ENCODE data around the gene PDE9A. TPM values are rescaled to one million over a fixed set of nuclear protein-coding genes. Genes with fewer than 3 reads are reported as not detected.

Gene PDE9A
- total RNA-seq, 5 donors from 2014 or later (not counting 1 experiment from before 2014, with no cell fraction given), result 11.5 to 18.3 (median 16.1) TPM

GRCh38 chr21:42770717-42771502 is 117.5 kb downstream of the PDE9A start:
- H3K4me3 Mint-ChIP-seq, result no peak overlapping the region
- Histone ChIP-seq H3K4me1 (ENCODE audit: control insufficient read depth in 1 of 2, extremely low read depth in 1 of 2, insufficient read depth in 2 of 2, low read length in 2 of 2) (no peaks in the 10 kb centered on the region), H3K4me3 (ENCODE audit: control insufficient read depth in 1 of 2, extremely low read depth in 1 of 2, low read length in 1 of 2) (no peak overlapping the region), H3K9me3 (no peaks in the 10 kb centered on the region), H3K36me3 (ENCODE audit: control insufficient read depth in 2 of 2, extremely low read depth in 1 of 2, insufficient read depth in 1 of 2, low read length in 1 of 2) (peaks cover 7 to 12% of the 10 kb centered on the region in 2 donors), H3K27me3 (replicated peaks in 1 of 2; ENCODE audit: control insufficient read depth in 2 of 2, extremely low read depth in 1 of 2, insufficient read depth in 2 of 2, low read length in 1 of 2) (peaks cover 0 to 5% of the 10 kb centered on the region in 2 experiments), H3K27ac (ENCODE audit: low read length) (no peak overlapping the region)
- ATAC-seq (replicated peaks in 1 of 4) (no peak), DNase-seq (no peak)
- peaks cover 30% of the 10 kb centered on the region for H3K36me3 Mint-ChIP-seq
- H3K27me3 Mint-ChIP-seq, result no peaks in the 10 kb centered on the region
- no peaks in the 10 kb centered on the region for H3K9me3 Mint-ChIP-seq
- WGBS (ENCODE audit: insufficient coverage), result 91% methylated on average over 17 of the region's 27 CpGs
- CTCF ChIA-PET, result no interaction called here
- H3K27ac Mint-ChIP-seq, result no peak overlapping the region
- POLR2A ChIA-PET, result no interaction called here
- no peaks in the 10 kb centered on the region for H3K4me1 Mint-ChIP-seq

GRCh38 chr21:42771503-42771805 is 118.0 kb downstream of the PDE9A start:
- no peaks in the 10 kb centered on the region for H3K9me3 ChIP-seq
- CTCF ChIA-PET, result no interaction called here
- peaks cover 7 to 12% of the 10 kb centered on the region in 2 donors for H3K36me3 ChIP-seq (ENCODE audit: control insufficient read depth in 2 of 2, extremely low read depth in 1 of 2, insufficient read depth in 1 of 2, low read length in 1 of 2)
- Mint-ChIP-seq H3K36me3 (peaks cover 31% of the 10 kb centered on the region), H3K27ac (no peak overlapping the region), H3K4me1 (no peaks in the 10 kb centered on the region), H3K4me3 (no peak overlapping the region), H3K9me3 (no peaks in the 10 kb centered on the region), H3K27me3 (no peaks in the 10 kb centered on the region)
- no peaks in the 10 kb centered on the region for H3K4me1 ChIP-seq (ENCODE audit: control insufficient read depth in 1 of 2, extremely low read depth in 1 of 2, insufficient read depth in 2 of 2, low read length in 2 of 2)
- H3K27ac ChIP-seq (ENCODE audit: low read length), result no peak overlapping the region
- ATAC-seq (replicated peaks in 1 of 4) (no peak), DNase-seq (no peak)
- H3K4me3 ChIP-seq (ENCODE audit: control insufficient read depth in 1 of 2, extremely low read depth in 1 of 2, low read length in 1 of 2), result no peak overlapping the region
- peaks cover 0 to 5% of the 10 kb centered on the region in 2 experiments for H3K27me3 ChIP-seq (replicated peaks in 1 of 2; ENCODE audit: control insufficient read depth in 2 of 2, extremely low read depth in 1 of 2, insufficient read depth in 2 of 2, low read length in 1 of 2)
- POLR2A ChIA-PET, result no interaction called here
- 89% methylated on average over 12 of the region's 12 CpGs for WGBS (ENCODE audit: insufficient coverage)

- POLR2A ChIA-PET, result no interaction called here
- ATAC-seq (replicated peaks in 1 of 4), result no peak
- peaks cover 0 to 8% of the 10 kb centered on the region in 2 donors for H3K36me3 ChIP-seq (ENCODE audit: control insufficient read depth in 2 of 2, extremely low read depth in 1 of 2, insufficient read depth in 1 of 2, low read length in 1 of 2)
These were observed 121.7 kb downstream of the PDE9A start for GRCh38 chr21:42775123-42775522.

GRCh38 chr21:42775891-42776290 is 122.5 kb downstream of the PDE9A start:
- Mint-ChIP-seq H3K27ac (no peak overlapping the region), H3K4me1 (peaks cover 6 to 11% (median 11%) of the 10 kb centered on the region in 3 donors), H3K4me3 (no peak overlapping the region), H3K9me3 (no peaks in the 10 kb centered on the region), H3K36me3 (peaks cover 17% of the 10 kb centered on the region), H3K27me3 (no peaks in the 10 kb centered on the region)
- WGBS (ENCODE audit: insufficient coverage), result 92% methylated on average over 11 of the region's 13 CpGs
- POLR2A ChIA-PET, result no interaction called here
- no peak for DNase-seq
- Histone ChIP-seq H3K4me1 (ENCODE audit: control insufficient read depth in 1 of 2, extremely low read depth in 1 of 2, insufficient read depth in 2 of 2, low read length in 2 of 2) (peaks cover 2 to 4% of the 10 kb centered on the region in 2 experiments), H3K27me3 (replicated peaks in 1 of 2; ENCODE audit: control insufficient read depth in 2 of 2, extremely low read depth in 1 of 2, insufficient read depth in 2 of 2, low read length in 1 of 2) (peaks cover 0 to 12% of the 10 kb centered on the region in 2 experiments), H3K4me3 (ENCODE audit: control insufficient read depth in 1 of 2, extremely low read depth in 1 of 2, low read length in 1 of 2) (no peak overlapping the region), H3K36me3 (ENCODE audit: control insufficient read depth in 2 of 2, extremely low read depth in 1 of 2, insufficient read depth in 1 of 2, low read length in 1 of 2) (peaks cover 0 to 5% of the 10 kb centered on the region in 2 donors), H3K9me3 (no peaks in the 10 kb centered on the region), H3K27ac (ENCODE audit: low read length) (no peak overlapping the region)
- CTCF ChIA-PET, result no interaction called here
- ATAC-seq (replicated peaks in 1 of 4), result no peak

More at GRCh38 chr21:42775123-42775522, 121.7 kb downstream of the PDE9A start:
- no peak for DNase-seq
- H3K9me3 Mint-ChIP-seq, result no peaks in the 10 kb centered on the region
- H3K27me3 ChIP-seq (replicated peaks in 1 of 2; ENCODE audit: control insufficient read depth in 2 of 2, extremely low read depth in 1 of 2, insufficient read depth in 2 of 2, low read length in 1 of 2), result peaks cover 0 to 13% of the 10 kb centered on the region in 2 experiments
- H3K4me1 Mint-ChIP-seq, result peaks cover 0 to 5% (median 4%) of the 10 kb centered on the region in 3 donors
- no peaks in the 10 kb centered on the region for H3K9me3 ChIP-seq
- H3K27ac ChIP-seq (ENCODE audit: low read length), result no peak overlapping the region
- no peaks in the 10 kb centered on the region for H3K27me3 Mint-ChIP-seq
- no CpG with 5 or more reads among the region's 12 CpGs for whole genome bisulfite sequencing (ENCODE audit: insufficient coverage)
- CTCF ChIA-PET, result interaction anchor here in 1 of 2 donors (0.6 kb wide), 1 partner anchor 60 kb away, joined by 7 read pairs; no protein-coding TSS in a partner anchor
- H3K4me1 ChIP-seq (ENCODE audit: control insufficient read depth in 1 of 2, extremely low read depth in 1 of 2, insufficient read depth in 2 of 2, low read length in 2 of 2), result no peaks in the 10 kb centered on the region
- H3K4me3 Mint-ChIP-seq, result no peak overlapping the region
- peaks cover 22% of the 10 kb centered on the region for H3K36me3 Mint-ChIP-seq
- no peak overlapping the region for H3K27ac Mint-ChIP-seq
- H3K4me3 ChIP-seq (ENCODE audit: control insufficient read depth in 1 of 2, extremely low read depth in 1 of 2, low read length in 1 of 2), result no peak overlapping the region

- no peaks in the 10 kb centered on the region for H3K9me3 ChIP-seq
- H3K4me3 Mint-ChIP-seq, result no peak overlapping the region
- no peak overlapping the region for H3K4me3 ChIP-seq (ENCODE audit: control insufficient read depth in 1 of 2, extremely low read depth in 1 of 2, low read length in 1 of 2)
- no peak overlapping the region for H3K27ac ChIP-seq (ENCODE audit: low read length)
- peaks cover 12% of the 10 kb centered on the region for H3K36me3 Mint-ChIP-seq
- ATAC-seq (replicated peaks in 1 of 4), result no peak
- H3K27me3 Mint-ChIP-seq, result peaks cover 0 to 2% of the 10 kb centered on the region in 2 donors
- peaks cover 4 to 15% of the 10 kb centered on the region in 2 experiments for H3K4me1 ChIP-seq (ENCODE audit: control insufficient read depth in 1 of 2, extremely low read depth in 1 of 2, insufficient read depth in 2 of 2, low read length in 2 of 2)
- 88% methylated on average over 13 of the region's 18 CpGs for WGBS (ENCODE audit: insufficient coverage)
- peak overlapping the region in 1 of 2 donors; percentile 22 for H3K27ac Mint-ChIP-seq
- POLR2A ChIA-PET, result no interaction called here
- peaks cover 0 to 18% of the 10 kb centered on the region in 2 experiments for H3K27me3 ChIP-seq (replicated peaks in 1 of 2; ENCODE audit: control insufficient read depth in 2 of 2, extremely low read depth in 1 of 2, insufficient read depth in 2 of 2, low read length in 1 of 2)
- DNase-seq, result no peak
- H3K4me1 Mint-ChIP-seq, result peaks cover 17 to 24% (median 22%) of the 10 kb centered on the region in 3 donors
- H3K9me3 Mint-ChIP-seq, result no peaks in the 10 kb centered on the region
- CTCF ChIA-PET, result no interaction called here
- no peaks in the 10 kb centered on the region for H3K36me3 ChIP-seq (ENCODE audit: control insufficient read depth in 2 of 2, extremely low read depth in 1 of 2, insufficient read depth in 1 of 2, low read length in 1 of 2)
These were observed 123.8 kb downstream of the PDE9A start for GRCh38 chr21:42777064-42777756.

GRCh38 chr21:42777757-42778344 is 124.4 kb downstream of the PDE9A start:
- no peak overlapping the region for H3K27ac Mint-ChIP-seq
- ATAC-seq (replicated peaks in 1 of 4) (no peak), DNase-seq (no peak)
- H3K4me1 Mint-ChIP-seq, result peaks cover 24 to 31% (median 28%) of the 10 kb centered on the region in 3 donors
- 82% methylated on average over 17 of the region's 21 CpGs for WGBS (ENCODE audit: insufficient coverage)
- H3K36me3 Mint-ChIP-seq, result peaks cover 8% of the 10 kb centered on the region
- ChIA-PET CTCF (no interaction called here), POLR2A (no interaction called here)
- Histone ChIP-seq H3K27ac (ENCODE audit: low read length) (no peak overlapping the region), H3K9me3 (no peaks in the 10 kb centered on the region), H3K4me1 (ENCODE audit: control insufficient read depth in 1 of 2, extremely low read depth in 1 of 2, insufficient read depth in 2 of 2, low read length in 2 of 2) (peaks cover 4 to 22% of the 10 kb centered on the region in 2 experiments), H3K36me3 (ENCODE audit: control insufficient read depth in 2 of 2, extremely low read depth in 1 of 2, insufficient read depth in 1 of 2, low read length in 1 of 2) (no peaks in the 10 kb centered on the region), H3K4me3 (ENCODE audit: control insufficient read depth in 1 of 2, extremely low read depth in 1 of 2, low read length in 1 of 2) (no peak overlapping the region), H3K27me3 (replicated peaks in 1 of 2; ENCODE audit: control insufficient read depth in 2 of 2, extremely low read depth in 1 of 2, insufficient read depth in 2 of 2, low read length in 1 of 2) (peaks cover 0 to 24% of the 10 kb centered on the region in 2 experiments)
- H3K9me3 Mint-ChIP-seq, result no peaks in the 10 kb centered on the region
- H3K4me3 Mint-ChIP-seq, result no peak overlapping the region
- H3K27me3 Mint-ChIP-seq, result peaks cover 0 to 2% of the 10 kb centered on the region in 2 donors

Data from T-cell (primary cell).